Measurements from ENCODE around the gene BICRAL.
"Not testable (repeated sequence)": the region's sequence is repeated elsewhere in the genome, so short reads cannot be mapped to it uniquely, and the experiment has no call there.

The BICRAL gene

DNA sequence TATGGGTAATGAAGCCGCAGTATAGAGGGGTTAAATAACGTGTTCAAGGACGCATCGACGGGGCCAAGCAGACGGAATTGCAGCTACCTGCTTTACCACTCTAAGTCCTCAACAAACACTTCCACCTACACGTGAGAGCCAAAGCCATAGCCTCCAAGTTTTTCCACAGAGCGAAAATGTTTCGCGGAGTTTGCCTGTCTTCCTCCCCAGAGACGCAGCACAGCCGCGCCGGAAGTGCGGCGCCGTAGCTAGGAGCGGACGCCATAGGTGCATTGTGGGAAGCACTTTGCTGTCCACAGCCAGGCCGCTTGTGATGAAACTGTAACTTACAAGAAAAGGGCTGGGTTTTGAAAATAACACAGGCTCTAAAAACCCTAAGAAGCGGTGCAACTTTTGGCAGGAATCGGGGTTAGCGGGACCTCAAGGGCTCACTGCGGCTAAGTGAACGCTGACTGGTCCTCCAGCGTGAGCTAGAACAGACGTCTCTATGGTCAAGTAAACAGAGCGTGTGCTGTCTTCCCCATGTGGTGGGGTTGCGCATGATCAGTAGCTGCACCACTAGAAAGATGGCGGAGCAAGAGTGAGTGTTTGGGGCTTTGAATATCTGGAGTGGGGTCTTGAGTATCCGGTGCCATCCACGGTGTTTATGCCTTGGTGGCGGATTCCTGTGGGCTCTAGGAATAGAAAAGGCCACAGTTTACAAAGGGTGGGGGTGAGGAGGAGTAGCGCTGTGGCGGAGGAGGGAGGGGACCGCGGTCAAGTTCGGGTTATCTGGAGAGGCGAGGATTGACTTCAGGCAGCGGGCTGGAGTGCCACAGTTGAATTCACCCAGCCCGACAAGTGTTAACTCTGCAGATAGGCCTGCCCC lies 97.8 kb downstream of the BICRAL start, which contains the start of gene RPL7L1:
Gene RPL7L1 (plus strand): TSS at position 245 of the 868 bp plus-strand sequence. CDS start 295 bp downstream, at position 540.
- Mint-ChIP-seq H3K4me1 (ENCODE audit: low read depth) (peaks cover 6% of the 10 kb centered on the region), H3K36me3 (ENCODE audit: low read depth) (peaks cover 23% of the 10 kb centered on the region), H3K4me3 (peak within 1 kb of the TSS; percentile 99)

DNA sequence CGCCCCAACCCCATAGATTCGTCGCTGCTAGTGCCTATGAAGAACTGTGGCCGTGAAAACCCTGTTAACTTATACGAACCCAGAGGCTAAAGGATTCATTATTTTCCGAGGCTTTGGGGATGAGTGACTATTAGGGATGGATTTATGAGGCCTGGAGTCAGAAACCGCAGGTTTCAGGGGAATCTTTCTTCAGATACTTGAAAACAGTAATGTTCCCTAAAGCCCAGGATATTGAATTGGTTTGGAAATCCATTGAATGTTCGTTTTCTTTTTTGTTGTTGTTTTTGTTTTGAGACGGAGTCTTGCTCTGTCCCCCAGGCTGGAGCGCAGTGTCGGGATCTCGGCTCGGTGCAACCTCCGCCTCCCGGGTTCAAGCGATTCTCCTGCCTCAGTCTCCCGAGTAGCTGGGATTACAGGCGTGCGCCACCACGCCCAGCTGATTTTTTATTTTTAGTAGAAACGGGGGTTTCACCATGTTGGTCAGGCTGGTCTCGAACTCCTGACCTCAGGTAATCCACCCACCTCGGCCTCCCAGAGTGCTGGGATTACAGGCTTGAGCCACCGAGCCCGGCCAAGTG lies 98.5 kb downstream of the BICRAL start:
- H3K36me3 Mint-ChIP-seq (ENCODE audit: low read depth) = peaks cover 25% of the 10 kb centered on the region
- H3K27ac Mint-ChIP-seq = peak overlapping the region; percentile 99
- peak overlapping the region; percentile 99 for H3K4me3 Mint-ChIP-seq
- H3K9me3 Mint-ChIP-seq; H3K4me1 Mint-ChIP-seq (ENCODE audit: low read depth); H3K27me3 Mint-ChIP-seq (ENCODE audit: low read depth): not testable (repeated sequence)

More for the DNA sequence above, 97.8 kb downstream of the BICRAL start, which contains the start of gene RPL7L1:
- Mint-ChIP-seq H3K9me3 (no peaks in the 10 kb centered on the region), H3K27me3 (ENCODE audit: low read depth) (no peaks in the 10 kb centered on the region), H3K27ac (peak within 1 kb of the TSS; percentile 99)

DNA sequence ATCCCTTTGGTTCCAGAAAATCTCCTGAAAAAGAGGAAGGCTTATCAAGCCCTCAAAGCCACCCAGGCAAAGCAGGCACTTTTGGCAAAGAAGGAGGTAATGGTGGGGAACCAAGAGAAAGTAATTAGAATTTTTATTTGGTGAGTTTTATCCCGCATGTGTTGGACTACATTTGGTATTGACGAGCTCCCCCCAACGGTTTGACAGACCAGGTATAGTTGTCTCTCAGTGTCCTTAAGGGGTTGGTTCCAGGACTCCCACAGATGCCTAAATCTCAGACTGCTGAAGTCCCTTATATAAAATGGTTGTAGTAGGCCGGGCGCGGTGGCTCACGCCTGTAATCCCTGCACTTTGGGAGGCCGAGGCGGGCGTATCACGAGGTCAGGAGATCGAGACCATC lies 99.0 kb downstream of the BICRAL start:
- H3K9me3 Mint-ChIP-seq; H3K27me3 Mint-ChIP-seq (ENCODE audit: low read depth); H3K4me1 Mint-ChIP-seq (ENCODE audit: low read depth): not testable (repeated sequence)
- Mint-ChIP-seq H3K36me3 (ENCODE audit: low read depth) (peaks cover 29% of the 10 kb centered on the region), H3K27ac (peak overlapping the region; percentile 99), H3K4me3 (peak overlapping the region; percentile 99)

- Mint-ChIP-seq H3K4me1 (ENCODE audit: low read depth) (peaks cover 12% of the 10 kb centered on the region), H3K27me3 (ENCODE audit: low read depth) (no peaks in the 10 kb centered on the region), H3K27ac (no peak overlapping the region), H3K4me3 (no peak overlapping the region), H3K9me3 (no peaks in the 10 kb centered on the region), H3K36me3 (ENCODE audit: low read depth) (peaks cover 34% of the 10 kb centered on the region)
Measured at GRCh38 chr6:42885702-42886101, 103.8 kb downstream of the BICRAL start.

DNA sequence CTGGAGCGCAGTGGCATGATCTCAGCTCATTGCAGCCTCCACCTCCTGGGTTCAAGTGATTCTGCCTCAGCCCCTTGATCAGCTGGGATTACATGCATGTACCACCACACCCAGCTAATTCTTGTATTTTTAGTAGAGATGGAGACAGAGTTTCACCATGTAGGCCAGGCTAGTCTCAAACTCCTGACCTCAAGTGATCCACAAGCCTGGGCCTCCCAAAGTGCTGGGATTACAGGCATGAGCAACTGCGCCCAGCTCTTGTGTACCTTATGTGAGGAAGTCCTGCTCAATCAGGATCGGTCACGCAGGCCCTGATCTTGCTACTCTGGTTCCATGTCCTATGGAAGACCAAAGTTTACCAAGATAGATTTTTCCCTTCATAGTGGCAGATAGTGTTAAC lies 106.3 kb downstream of the BICRAL start:
- not testable (repeated sequence) for H3K9me3 Mint-ChIP-seq; H3K27ac Mint-ChIP-seq; H3K4me3 Mint-ChIP-seq; H3K27me3 Mint-ChIP-seq (ENCODE audit: low read depth)
- peaks cover 15% of the 10 kb centered on the region for H3K4me1 Mint-ChIP-seq (ENCODE audit: low read depth)
- H3K36me3 Mint-ChIP-seq (ENCODE audit: low read depth) = peaks cover 31% of the 10 kb centered on the region

DNA sequence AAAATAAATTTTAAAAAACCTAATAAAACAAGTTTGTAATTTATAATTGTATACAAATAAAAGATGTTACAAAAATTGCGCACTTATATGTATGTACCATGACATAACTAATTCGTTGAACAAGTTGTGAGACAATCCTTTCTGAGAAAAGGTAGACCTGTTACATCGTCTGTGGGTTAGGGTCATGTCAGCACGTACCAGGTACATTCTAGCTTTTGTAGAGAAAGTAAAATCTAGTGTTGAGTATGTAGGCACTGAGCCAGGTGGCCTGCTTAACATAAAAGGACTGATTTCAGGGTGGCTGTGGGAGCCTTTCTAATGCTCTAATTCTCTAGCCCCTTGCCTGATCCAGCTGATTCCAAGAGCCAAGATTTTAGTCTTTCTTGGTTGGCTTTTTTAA lies 108.0 kb downstream of the BICRAL start:
- no peaks in the 10 kb centered on the region for H3K9me3 Mint-ChIP-seq
- H3K27ac Mint-ChIP-seq = peak overlapping the region; percentile 92
- H3K4me1 Mint-ChIP-seq (ENCODE audit: low read depth) = peaks cover 14% of the 10 kb centered on the region
- peaks cover 18% of the 10 kb centered on the region for H3K36me3 Mint-ChIP-seq (ENCODE audit: low read depth)
- no peaks in the 10 kb centered on the region for H3K27me3 Mint-ChIP-seq (ENCODE audit: low read depth)
- H3K4me3 Mint-ChIP-seq = peak overlapping the region; percentile 92

DNA sequence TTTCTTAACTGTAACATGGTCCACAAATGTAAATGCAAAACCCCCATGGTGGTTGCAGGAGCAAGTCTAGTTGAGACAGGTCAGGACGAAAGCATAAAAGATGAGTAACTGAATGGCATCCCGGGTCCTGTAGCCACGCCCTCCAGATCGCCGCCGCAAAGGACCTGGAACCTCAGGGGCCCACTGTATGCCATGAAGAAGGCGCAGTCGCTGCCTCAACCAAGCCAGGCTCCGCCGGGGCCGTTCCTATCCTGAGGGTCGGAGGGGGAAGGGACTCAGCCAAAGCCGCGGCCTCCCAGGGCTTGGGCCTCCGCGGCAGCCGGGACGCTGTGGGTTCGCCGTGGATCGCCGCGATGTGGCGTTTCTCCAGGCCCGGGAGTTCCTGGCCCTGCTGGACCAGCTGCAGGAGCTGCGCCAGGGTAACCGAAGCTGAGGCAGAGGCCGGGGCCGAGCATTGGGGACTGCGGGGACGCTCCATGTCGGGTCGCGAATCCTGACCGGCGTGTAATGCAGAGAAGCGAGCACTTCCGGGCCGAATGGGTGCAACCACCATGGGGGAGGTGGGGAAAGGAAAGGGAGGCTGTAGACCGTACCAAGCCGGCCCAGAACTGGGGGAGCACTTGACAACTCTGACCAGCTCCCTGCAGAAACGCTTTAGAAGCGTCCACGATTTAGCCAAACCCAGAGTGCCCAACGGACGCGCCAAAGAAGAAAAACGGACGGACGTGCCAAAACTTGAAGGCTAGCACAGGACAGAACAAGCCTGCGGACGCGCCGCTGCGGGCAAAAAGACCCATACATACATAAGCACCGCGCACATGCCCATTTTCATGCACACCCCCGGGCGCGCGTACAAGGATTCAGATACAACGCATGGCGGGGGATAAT lies 108.7 kb downstream of the BICRAL start:
- H3K9me3 Mint-ChIP-seq = no peaks in the 10 kb centered on the region
- peaks cover 14% of the 10 kb centered on the region for H3K4me1 Mint-ChIP-seq (ENCODE audit: low read depth)
- peak overlapping the region; percentile 92 for H3K4me3 Mint-ChIP-seq
- H3K27me3 Mint-ChIP-seq (ENCODE audit: low read depth) = no peaks in the 10 kb centered on the region
- peaks cover 17% of the 10 kb centered on the region for H3K36me3 Mint-ChIP-seq (ENCODE audit: low read depth)
- peak overlapping the region; percentile 92 for H3K27ac Mint-ChIP-seq

GRCh38 chr6:42891199-42891722 lies 109.4 kb downstream of the BICRAL start:
- no peaks in the 10 kb centered on the region for H3K9me3 Mint-ChIP-seq
- H3K27ac Mint-ChIP-seq = peak overlapping the region; percentile 92
- peaks cover 10% of the 10 kb centered on the region for H3K36me3 Mint-ChIP-seq (ENCODE audit: low read depth)
- H3K4me3 Mint-ChIP-seq = peak overlapping the region; percentile 92
- H3K4me1 Mint-ChIP-seq (ENCODE audit: low read depth) = peaks cover 14% of the 10 kb centered on the region
- no peaks in the 10 kb centered on the region for H3K27me3 Mint-ChIP-seq (ENCODE audit: low read depth)

GRCh38 chr6:42894041-42894828 lies 112.4 kb downstream of the BICRAL start:
- H3K27me3 Mint-ChIP-seq (ENCODE audit: low read depth); H3K27ac Mint-ChIP-seq; H3K9me3 Mint-ChIP-seq; H3K4me3 Mint-ChIP-seq; H3K36me3 Mint-ChIP-seq (ENCODE audit: low read depth): not testable (repeated sequence)
- peaks cover 17% of the 10 kb centered on the region for H3K4me1 Mint-ChIP-seq (ENCODE audit: low read depth)

GRCh38 chr6:42896178-42896719 lies 114.4 kb downstream of the BICRAL start:
- no peaks in the 10 kb centered on the region for H3K9me3 Mint-ChIP-seq
- peaks cover 7% of the 10 kb centered on the region for H3K4me1 Mint-ChIP-seq (ENCODE audit: low read depth)
- H3K36me3 Mint-ChIP-seq (ENCODE audit: low read depth) = no peaks in the 10 kb centered on the region
- H3K4me3 Mint-ChIP-seq = no peak overlapping the region
- peaks cover 5% of the 10 kb centered on the region for H3K27me3 Mint-ChIP-seq (ENCODE audit: low read depth)
- H3K27ac Mint-ChIP-seq = no peak overlapping the region

- Mint-ChIP-seq H3K27ac (no peak overlapping the region), H3K9me3 (no peaks in the 10 kb centered on the region), H3K27me3 (ENCODE audit: low read depth) (peaks cover 5% of the 10 kb centered on the region), H3K4me3 (no peak overlapping the region), H3K36me3 (ENCODE audit: low read depth) (no peaks in the 10 kb centered on the region), H3K4me1 (ENCODE audit: low read depth) (peaks cover 15% of the 10 kb centered on the region)
Measured at GRCh38 chr6:42898891-42899361, 117.1 kb downstream of the BICRAL start.

GRCh38 chr6:42899871-42900270 lies 118.0 kb downstream of the BICRAL start:
- Mint-ChIP-seq H3K27ac (no peak overlapping the region), H3K27me3 (ENCODE audit: low read depth) (peaks cover 5% of the 10 kb centered on the region), H3K4me1 (ENCODE audit: low read depth) (peaks cover 15% of the 10 kb centered on the region), H3K36me3 (ENCODE audit: low read depth) (no peaks in the 10 kb centered on the region), H3K4me3 (no peak overlapping the region), H3K9me3 (no peaks in the 10 kb centered on the region)

GRCh38 chr6:42901538-42901957 lies 119.7 kb downstream of the BICRAL start:
- Mint-ChIP-seq H3K9me3 (no peaks in the 10 kb centered on the region), H3K4me3 (no peak overlapping the region), H3K27ac (no peak overlapping the region), H3K4me1 (ENCODE audit: low read depth) (peaks cover 15% of the 10 kb centered on the region), H3K27me3 (ENCODE audit: low read depth) (peaks cover 5% of the 10 kb centered on the region), H3K36me3 (ENCODE audit: low read depth) (no peaks in the 10 kb centered on the region)
